Tibial artery (tissue), 4 donors: ENCODE measurements around the gene SCAMP3.
"Not testable (repeated sequence)": the region's sequence is repeated elsewhere in the genome, so short reads cannot be mapped to it uniquely, and the experiment has no call there.

Source experiments
- DNase-seq, 2 donors: peaks; one replicate each; pipeline ENCODE4 v3.0.0-alpha.2; 2019
- H3K27ac ChIP-seq, 2 donors: fragments of 200-600 bp; sonication (generic) in 1 of 2; 1 replicate in 1 of 2; 2 replicates in 1 of 2; pipeline ENCODE4 v1.5.1; 2018 to 2019; ENCODE audit warnings: mild to moderate bottlenecking in 1 of 2
- H3K27me3 ChIP-seq, 2 donors: fragments of 200-600 bp; sonication (generic) in 1 of 2; one replicate each; pipeline versions ENCODE4 v1.5.1 to v1.6.0; 2016 to 2019
- H3K36me3 ChIP-seq, 3 donors: fragments of 200-600 bp; sonication (generic) in 2 of 3; one replicate each; pipeline ENCODE4 v1.5.1; 2016 to 2019; ENCODE audit warnings: mild to moderate bottlenecking in 2 of 3
- H3K4me1 ChIP-seq, 4 donors: fragments of 200-600 bp; sonication (generic) in 2 of 4; 1 replicate in 3 of 4; 2 replicates in 1 of 4; pipeline ENCODE4 v1.5.1; 2016 to 2019
- H3K4me3 ChIP-seq, 2 donors: fragments of 200-600 bp; sonication (generic) in 1 of 2; 1 replicate in 1 of 2; 2 replicates in 1 of 2; pipeline ENCODE4 v1.5.1; 2018 to 2019; ENCODE audit warnings: mild to moderate bottlenecking in 2 of 2
- H3K9me3 ChIP-seq, 3 donors: fragments of 200-600 bp; sonication (generic) in 1 of 3; one replicate each; pipeline ENCODE4 v1.5.1; 2016 to 2019
- CTCF ChIP-seq, 2 experiments: fragments of 200-600 bp in 1 of 2; fragments of 450-650 bp in 1 of 2; IDR thresholded peaks; one replicate each; pipeline ENCODE4 v1.5.1; 2017 to 2019; ENCODE audit warnings: antibody characterized with exemption in 2 of 2, mild to moderate bottlenecking in 1 of 2, moderate library complexity in 1 of 2
- intact Hi-C: fragments of 100-400 bp; cut with DNase I; formaldehyde crosslinking; loops from one replicate; pipeline ENCODE4 v1.15.0; 2023; ENCODE audit warnings: low total_unique reads

SCAMP3 gene

GRCh38 chr1:155218854-155219591, 43.1 kb downstream of the SCAMP3 start:
- H3K36me3 ChIP-seq = peaks cover 0 to 22% (median 0%) of the 10 kb centered on the region in 3 donors
- H3K4me3 ChIP-seq = peak overlapping the region; percentile 8 to 10
- H3K27me3 ChIP-seq = no peaks in the 10 kb centered on the region
- H3K9me3 ChIP-seq = no peaks in the 10 kb centered on the region
- peak overlapping the region in 1 of 2 donors; percentile 20 for H3K27ac ChIP-seq
- no peak for TF ChIP-seq CTCF (IDR thresholded peaks at IDR 0.05)
- peak in 1 of 2 donors; percentile 54 for DNase-seq
- intact Hi-C loops = no loop called here
- H3K4me1 ChIP-seq = peaks cover 0 to 6% (median 3%) of the 10 kb centered on the region in 4 donors

- Histone ChIP-seq H3K36me3 (peaks cover 0 to 29% (median 0%) of the 10 kb centered on the region in 3 donors), H3K4me1 (peaks cover 0 to 25% (median 9%) of the 10 kb centered on the region in 4 donors)
- intact Hi-C loops, H3K27ac ChIP-seq, H3K4me3 ChIP-seq, DNase-seq, H3K9me3 ChIP-seq, H3K27me3 ChIP-seq: not testable (repeated sequence)
These were observed 47.5 kb downstream of the SCAMP3 start for GRCh38 chr1:155214702-155215101.

- H3K27me3 ChIP-seq, H3K4me3 ChIP-seq, intact Hi-C loops, H3K9me3 ChIP-seq, DNase-seq: not testable (repeated sequence)
- Histone ChIP-seq H3K36me3 (peaks cover 0 to 29% (median 0%) of the 10 kb centered on the region in 3 donors), H3K27ac (peak overlapping the region in 1 of 2 donors; percentile 55), H3K4me1 (peaks cover 0 to 39% (median 25%) of the 10 kb centered on the region in 4 donors)
These were observed 50.1 kb downstream of the SCAMP3 start for GRCh38 chr1:155212051-155212440.

GRCh38 chr1:155211381-155212050, 50.6 kb downstream of the SCAMP3 start:
- Histone ChIP-seq H3K4me1 (peaks cover 0 to 44% (median 30%) of the 10 kb centered on the region in 4 donors), H3K27ac (peak overlapping the region in 1 of 2 donors; percentile 55), H3K36me3 (peaks cover 0 to 28% (median 0%) of the 10 kb centered on the region in 3 donors)
- H3K4me3 ChIP-seq, intact Hi-C loops, H3K27me3 ChIP-seq, H3K9me3 ChIP-seq: not testable (repeated sequence)
- peak in 1 of 2 donors; percentile 77 for DNase-seq

GRCh38 chr1:155210314-155211104, 51.7 kb downstream of the SCAMP3 start:
- Histone ChIP-seq H3K4me3 (no peak overlapping the region), H3K27ac (peak overlapping the region; percentile 98 to 99), H3K36me3 (peaks cover 0 to 18% (median 0%) of the 10 kb centered on the region in 3 donors), H3K9me3 (no peaks in the 10 kb centered on the region), H3K27me3 (no peaks in the 10 kb centered on the region), H3K4me1 (peaks cover 0 to 52% (median 36%) of the 10 kb centered on the region in 4 donors)
- DNase-seq = no peak
- intact Hi-C loops = no loop called here
- TF ChIP-seq CTCF (IDR thresholded peaks at IDR 0.05) = no peak

- TF ChIP-seq CTCF (IDR thresholded peaks at IDR 0.05) = no peak
These were observed 52.8 kb downstream of the SCAMP3 start for GRCh38 chr1:155209312-155209721.

More at GRCh38 chr1:155209312-155209721, 52.8 kb downstream of the SCAMP3 start:
- Histone ChIP-seq H3K4me1 (peaks cover 0 to 52% (median 36%) of the 10 kb centered on the region in 4 donors), H3K4me3 (peak overlapping the region; percentile 64 to 72), H3K36me3 (peaks cover 0 to 12% (median 0%) of the 10 kb centered on the region in 3 donors), H3K9me3 (no peaks in the 10 kb centered on the region), H3K27ac (peak overlapping the region; percentile 98 to 99), H3K27me3 (no peaks in the 10 kb centered on the region)
- intact Hi-C loops = loop anchor here (5.0 kb wide), 1 partner anchor 33 kb away; a partner anchor contains a TSS
- DNase-seq = no peak
